H9 (cell line): ENCODE data around the gene PARD3. TPM values are rescaled to one million over a fixed set of nuclear protein-coding genes. Genes with fewer than 3 reads are reported as not detected.
"Not testable (repeated sequence)": the region's sequence is repeated elsewhere in the genome, so short reads cannot be mapped to it uniquely, and the experiment has no call there.

Experiments used
- DNase-seq: peaks from one replicate; pipeline ENCODE4 v3.0.0-alpha.2; 2017
- H2AFZ ChIP-seq: one replicate; pipeline ENCODE4 v1.6.1; 2013; ENCODE audit warnings: mild to moderate bottlenecking, low read length, control low read depth, moderate library complexity
- H2AK5ac ChIP-seq: 2 replicates; pipeline ENCODE4 v1.6.1; 2013; ENCODE audit warnings: low read length, control low read depth, mixed read lengths; ENCODE audit not compliant: insufficient read length
- H2BK120ac ChIP-seq: one replicate; pipeline ENCODE4 v1.6.1; 2013; ENCODE audit warnings: low read depth, mild to moderate bottlenecking, low read length, control low read depth, inconsistent platforms; ENCODE audit not compliant: poor library complexity, severe bottlenecking
- H2BK12ac ChIP-seq: 2 replicates; pipeline ENCODE4 v1.6.1; 2013; ENCODE audit warnings: low read length, control low read depth, mixed read lengths, low read depth; ENCODE audit not compliant: insufficient read length
- H2BK15ac ChIP-seq: 2 replicates; pipeline ENCODE4 v1.6.1; 2013; ENCODE audit warnings: low read depth, low read length, control low read depth
- H2BK20ac ChIP-seq: one replicate; pipeline ENCODE4 v1.6.1; 2013; ENCODE audit warnings: low read depth, mild to moderate bottlenecking, low read length, control low read depth, inconsistent platforms; ENCODE audit not compliant: poor library complexity, severe bottlenecking
- H2BK5ac ChIP-seq: 2 replicates; pipeline ENCODE4 v1.6.1; 2013; ENCODE audit warnings: low read length, control low read depth, mixed read lengths; ENCODE audit not compliant: insufficient read length
- H3K14ac ChIP-seq: 2 replicates; pipeline ENCODE4 v1.6.1; 2013; ENCODE audit warnings: low read length, control low read depth; ENCODE audit not compliant: insufficient read depth
- H3K18ac ChIP-seq: 2 replicates; pipeline ENCODE4 v1.6.1; 2013; ENCODE audit warnings: low read depth, mild to moderate bottlenecking, mixed read lengths, low read length, control low read depth; ENCODE audit not compliant: insufficient read length
- H3K23ac ChIP-seq: 2 replicates; pipeline ENCODE4 v1.6.1; 2013; ENCODE audit warnings: low read length, control low read depth, mixed read lengths, low read depth; ENCODE audit not compliant: insufficient read length
- H3K23me2 ChIP-seq: 2 replicates; pipeline ENCODE4 v1.6.1; 2013; ENCODE audit warnings: low read depth, mild to moderate bottlenecking, mixed read lengths, low read length, control low read depth; ENCODE audit not compliant: insufficient read length, poor library complexity, severe bottlenecking
- H3K27ac ChIP-seq: 2 replicates; pipeline ENCODE4 v1.5.1; 2013; ENCODE audit warnings: low read length, control low read depth, mixed read lengths, low read depth; ENCODE audit not compliant: insufficient read length
- H3K27me3 ChIP-seq: 2 replicates; pipeline ENCODE4 v1.6.1; 2013; ENCODE audit warnings: low read length, control low read depth, inconsistent platforms; ENCODE audit not compliant: insufficient read depth
- H3K4ac ChIP-seq: 2 replicates; pipeline ENCODE4 v1.6.1; 2013; ENCODE audit warnings: low read depth, mild to moderate bottlenecking, control low read depth, inconsistent platforms, low read length, moderate library complexity
- H3K4me1 ChIP-seq: 2 replicates; pipeline ENCODE4 v1.6.1; 2013; ENCODE audit warnings: low read length, control low read depth, inconsistent platforms; ENCODE audit not compliant: insufficient read depth
- H3K4me2 ChIP-seq: 2 replicates; pipeline ENCODE4 v1.6.1; 2013; ENCODE audit warnings: low read length, control low read depth, mixed read lengths; ENCODE audit not compliant: insufficient read length, insufficient read depth
- H3K56ac ChIP-seq: 2 replicates; pipeline ENCODE4 v1.6.1; 2013; ENCODE audit warnings: low read depth, mild to moderate bottlenecking, mixed read lengths, low read length, control low read depth; ENCODE audit not compliant: insufficient read length
- H3K79me1 ChIP-seq: 2 replicates; pipeline ENCODE4 v1.6.1; 2013; ENCODE audit warnings: low read depth, mild to moderate bottlenecking, moderate library complexity, low read length, control low read depth, inconsistent platforms; ENCODE audit not compliant: insufficient read depth, poor library complexity, severe bottlenecking
- H3K79me2 ChIP-seq: 2 replicates; pipeline ENCODE4 v1.6.1; 2013; ENCODE audit warnings: low read length, control low read depth, inconsistent platforms; ENCODE audit not compliant: insufficient read depth
- H3K9ac ChIP-seq: 2 replicates; pipeline ENCODE4 v1.6.1; 2013; ENCODE audit warnings: low read length, control low read depth, mixed read lengths; ENCODE audit not compliant: insufficient read length; ENCODE audit errors: extremely low read depth
- H3K9me3 ChIP-seq: one replicate; pipeline ENCODE4 v1.6.1; 2013; ENCODE audit warnings: low read depth, low read length, inconsistent platforms; ENCODE audit not compliant: control insufficient read depth
- H3T11ph ChIP-seq: one replicate; pipeline ENCODE4 v1.6.1; 2013; ENCODE audit warnings: mild to moderate bottlenecking, low read length, control low read depth, inconsistent platforms
- H4K20me1 ChIP-seq: one replicate; pipeline ENCODE4 v1.6.1; 2013; ENCODE audit not compliant: control insufficient read depth, insufficient read length, insufficient read depth
- H4K5ac ChIP-seq: 2 replicates; pipeline ENCODE4 v1.6.1; 2013; ENCODE audit warnings: low read depth, mild to moderate bottlenecking, mixed read lengths, low read length, control low read depth; ENCODE audit not compliant: insufficient read length
- H4K8ac ChIP-seq: replicated peaks from 2 replicates; pipeline ENCODE4 v1.6.1; 2013; ENCODE audit warnings: low read length, control low read depth, mixed read lengths, low read depth; ENCODE audit not compliant: insufficient read length
- H4K91ac ChIP-seq: 2 replicates; pipeline ENCODE4 v1.6.1; 2013; ENCODE audit warnings: low read depth, mild to moderate bottlenecking, moderate library complexity, mixed read lengths, low read length, control low read depth; ENCODE audit not compliant: insufficient read length
- H3K27ac Mint-ChIP-seq, 3 experiments: 2 replicates in 2 of 3; 3 replicates in 1 of 3; pipeline ENCODE4 v1.8.0; 2020 to 2021; ENCODE audit warnings: mixed read lengths in 3 of 3, mild to moderate bottlenecking in 1 of 3, moderate library complexity in 1 of 3
- H3K27me3 Mint-ChIP-seq: 2 replicates; pipeline ENCODE4 v1.8.0; 2021; ENCODE audit warnings: low read depth, mild to moderate bottlenecking, moderate library complexity, mixed read lengths
- H3K36me3 Mint-ChIP-seq, 3 experiments: 2 replicates in 2 of 3; 3 replicates in 1 of 3; pipeline ENCODE4 v1.8.0; 2020 to 2021; ENCODE audit warnings: low read depth in 3 of 3, mixed read lengths in 3 of 3; ENCODE audit not compliant: insufficient read depth in 1 of 3
- H3K4me1 Mint-ChIP-seq, 2 experiments: 2 replicates each; pipeline ENCODE4 v1.8.0; 2020; ENCODE audit warnings: mixed read lengths in 2 of 2
- H3K4me3 Mint-ChIP-seq, 2 experiments: 2 replicates in 1 of 2; 3 replicates in 1 of 2; pipeline ENCODE4 v1.8.0; 2020 to 2021; ENCODE audit warnings: mild to moderate bottlenecking in 2 of 2, mixed read lengths in 2 of 2, moderate library complexity in 1 of 2
- H3K9me3 Mint-ChIP-seq, 2 experiments: 2 replicates in 1 of 2; 3 replicates in 1 of 2; pipeline ENCODE4 v1.8.0; 2020; ENCODE audit warnings: mild to moderate bottlenecking in 2 of 2, mixed read lengths in 2 of 2, moderate library complexity in 1 of 2
- CTCF ChIP-seq: fragments of 200-600 bp; sonication (generic); conservative IDR thresholded peaks from 3 replicates; pipeline ENCODE4 v1.8.0; 2021; ENCODE audit warnings: antibody characterized with exemption, mild to moderate bottlenecking
- WGBS: extraction: QIAGEN DNeasy Blood & Tissue Kit; methylation state at CpG from one replicate; pipeline ENCODE4 v1.1.7; 2013; ENCODE audit warnings: missing lambda C conversion rate, low lambda C conversion rate, mixed read lengths; ENCODE audit not compliant: insufficient read length; ENCODE audit errors: extremely low coverage; 5-methylcytosine and 5-hydroxymethylcytosine counted together
- total RNA-seq: library from RNA; stranded (reverse); gene quantifications from 2 replicates; pipeline ENCODE4 v1.2.1, GENCODE V29; 2021

Gene PARD3
- total RNA-seq, 1 experiment from 2014 or later, result 44.7 TPM

- H3K36me3 Mint-ChIP-seq, result peaks cover 27 to 43% (median 29%) of the 10 kb centered on the region in 3 experiments
- H3K4ac ChIP-seq, result no peak overlapping the region
- H3K18ac ChIP-seq, result no peak overlapping the region
- H3K27me3 Mint-ChIP-seq, result no peaks in the 10 kb centered on the region
- TF ChIP-seq CTCF, result no peak
- H3K56ac ChIP-seq, result no peak overlapping the region
- no peak overlapping the region for H2BK120ac ChIP-seq
- H3K23me2 ChIP-seq, result no peaks in the 10 kb centered on the region
- H4K5ac ChIP-seq, result no peak overlapping the region
- H4K8ac ChIP-seq, result no peak overlapping the region
- no peak for DNase-seq
- no peak overlapping the region for H3K14ac ChIP-seq
- H3K79me1 ChIP-seq, result no peaks in the 10 kb centered on the region
- H3K27ac Mint-ChIP-seq, result no peak overlapping the region
- H3K79me2 ChIP-seq, result no peaks in the 10 kb centered on the region
- H2BK20ac ChIP-seq, result no peak overlapping the region
- H2AK5ac ChIP-seq, result no peak overlapping the region
- H3K23ac ChIP-seq, result no peak overlapping the region
- H3K4me2 ChIP-seq, result no peak overlapping the region
- H3K9me3 Mint-ChIP-seq, result peaks cover 2% of the 10 kb centered on the region in 2 experiments; a peak in 2 of 5 replicates
- no peak overlapping the region for H3K9ac ChIP-seq
- H3K4me1 ChIP-seq, result no peaks in the 10 kb centered on the region
- H2AFZ ChIP-seq, result no peak overlapping the region
- no peak overlapping the region for H2BK12ac ChIP-seq
- no peaks in the 10 kb centered on the region for H3K9me3 ChIP-seq
- no peak overlapping the region for H3K4me3 Mint-ChIP-seq
- no peak overlapping the region for H4K91ac ChIP-seq
- no peak overlapping the region for H2BK15ac ChIP-seq
- no peak overlapping the region for H2BK5ac ChIP-seq
- H3K4me1 Mint-ChIP-seq, result peaks cover 3 to 4% of the 10 kb centered on the region in 2 experiments; a peak in 1 of 4 replicates
- H4K20me1 ChIP-seq, result no peaks in the 10 kb centered on the region
- H3K27me3 ChIP-seq, result no peaks in the 10 kb centered on the region
- no peak overlapping the region for H3K27ac ChIP-seq
- no peak overlapping the region for H3T11ph ChIP-seq
These were observed 458.6 kb downstream of the PARD3 start for GRCh38 chr10:34356463-34356862.

- not testable (repeated sequence) for H3K27me3 Mint-ChIP-seq, H3K23ac ChIP-seq, H2BK5ac ChIP-seq, H4K20me1 ChIP-seq, DNase-seq, H2AFZ ChIP-seq, H3K18ac ChIP-seq, H4K91ac ChIP-seq, H4K8ac ChIP-seq, H3K14ac ChIP-seq, H3T11ph ChIP-seq, H3K27ac Mint-ChIP-seq, H3K9me3 ChIP-seq, H3K4me3 Mint-ChIP-seq, H3K4me1 Mint-ChIP-seq, H4K5ac ChIP-seq, H3K4ac ChIP-seq, H3K27me3 ChIP-seq, H3K23me2 ChIP-seq, H2AK5ac ChIP-seq, H3K79me1 ChIP-seq, H3K4me1 ChIP-seq, H2BK15ac ChIP-seq, H3K27ac ChIP-seq, H3K79me2 ChIP-seq, H2BK120ac ChIP-seq, H3K9ac ChIP-seq, H3K4me2 ChIP-seq, H2BK20ac ChIP-seq, H2BK12ac ChIP-seq, H3K9me3 Mint-ChIP-seq, H3K56ac ChIP-seq
- no CpG with 5 or more reads among the region's 4 CpGs for WGBS
- peaks cover 38 to 47% (median 39%) of the 10 kb centered on the region in 3 experiments for H3K36me3 Mint-ChIP-seq
These were observed 461.6 kb downstream of the PARD3 start for GRCh38 chr10:34353530-34353929.
